Thyroid gland (tissue), 4 donors: Measurements from ENCODE around the gene TSG101.
A peak's percentile ranks its signal among the peaks of the same experiment; 100 is the strongest.

Experiments used
- POLR2A ChIP-seq, 2 donors: fragments of 450-650 bp; IDR thresholded peaks; one replicate each; pipeline ENCODE4 v1.6.1; 2017; ENCODE audit warnings: antibody characterized with exemption in 2 of 2, mild to moderate bottlenecking in 2 of 2, moderate library complexity in 1 of 2
- TF ChIP-seq, protein P1 (sequence below), 6 experiments: fragments of 200-600 bp in 3 of 6; fragments of 450-650 bp in 3 of 6; sonication (generic) in 3 of 6; IDR thresholded peaks; one replicate each; pipeline ENCODE4 v1.5.1; 2016 to 2019; ENCODE audit warnings: antibody characterized with exemption in 6 of 6, mild to moderate bottlenecking in 2 of 6, inconsistent platforms in 1 of 6, moderate library complexity in 1 of 6

- TF ChIP-seq, protein P1, sequence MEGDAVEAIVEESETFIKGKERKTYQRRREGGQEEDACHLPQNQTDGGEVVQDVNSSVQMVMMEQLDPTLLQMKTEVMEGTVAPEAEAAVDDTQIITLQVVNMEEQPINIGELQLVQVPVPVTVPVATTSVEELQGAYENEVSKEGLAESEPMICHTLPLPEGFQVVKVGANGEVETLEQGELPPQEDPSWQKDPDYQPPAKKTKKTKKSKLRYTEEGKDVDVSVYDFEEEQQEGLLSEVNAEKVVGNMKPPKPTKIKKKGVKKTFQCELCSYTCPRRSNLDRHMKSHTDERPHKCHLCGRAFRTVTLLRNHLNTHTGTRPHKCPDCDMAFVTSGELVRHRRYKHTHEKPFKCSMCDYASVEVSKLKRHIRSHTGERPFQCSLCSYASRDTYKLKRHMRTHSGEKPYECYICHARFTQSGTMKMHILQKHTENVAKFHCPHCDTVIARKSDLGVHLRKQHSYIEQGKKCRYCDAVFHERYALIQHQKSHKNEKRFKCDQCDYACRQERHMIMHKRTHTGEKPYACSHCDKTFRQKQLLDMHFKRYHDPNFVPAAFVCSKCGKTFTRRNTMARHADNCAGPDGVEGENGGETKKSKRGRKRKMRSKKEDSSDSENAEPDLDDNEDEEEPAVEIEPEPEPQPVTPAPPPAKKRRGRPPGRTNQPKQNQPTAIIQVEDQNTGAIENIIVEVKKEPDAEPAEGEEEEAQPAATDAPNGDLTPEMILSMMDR (IDR thresholded peaks at IDR 0.05): peak in 2 of 6 experiments; percentile 17 to 28
- no peak for TF ChIP-seq POLR2A (IDR thresholded peaks at IDR 0.05)
Observed at GRCh38 chr11:18540207-18541009, 13.7 kb upstream of the TSG101 start.
